ENCODE data around the gene CORO7.

Gene CORO7

DNA sequence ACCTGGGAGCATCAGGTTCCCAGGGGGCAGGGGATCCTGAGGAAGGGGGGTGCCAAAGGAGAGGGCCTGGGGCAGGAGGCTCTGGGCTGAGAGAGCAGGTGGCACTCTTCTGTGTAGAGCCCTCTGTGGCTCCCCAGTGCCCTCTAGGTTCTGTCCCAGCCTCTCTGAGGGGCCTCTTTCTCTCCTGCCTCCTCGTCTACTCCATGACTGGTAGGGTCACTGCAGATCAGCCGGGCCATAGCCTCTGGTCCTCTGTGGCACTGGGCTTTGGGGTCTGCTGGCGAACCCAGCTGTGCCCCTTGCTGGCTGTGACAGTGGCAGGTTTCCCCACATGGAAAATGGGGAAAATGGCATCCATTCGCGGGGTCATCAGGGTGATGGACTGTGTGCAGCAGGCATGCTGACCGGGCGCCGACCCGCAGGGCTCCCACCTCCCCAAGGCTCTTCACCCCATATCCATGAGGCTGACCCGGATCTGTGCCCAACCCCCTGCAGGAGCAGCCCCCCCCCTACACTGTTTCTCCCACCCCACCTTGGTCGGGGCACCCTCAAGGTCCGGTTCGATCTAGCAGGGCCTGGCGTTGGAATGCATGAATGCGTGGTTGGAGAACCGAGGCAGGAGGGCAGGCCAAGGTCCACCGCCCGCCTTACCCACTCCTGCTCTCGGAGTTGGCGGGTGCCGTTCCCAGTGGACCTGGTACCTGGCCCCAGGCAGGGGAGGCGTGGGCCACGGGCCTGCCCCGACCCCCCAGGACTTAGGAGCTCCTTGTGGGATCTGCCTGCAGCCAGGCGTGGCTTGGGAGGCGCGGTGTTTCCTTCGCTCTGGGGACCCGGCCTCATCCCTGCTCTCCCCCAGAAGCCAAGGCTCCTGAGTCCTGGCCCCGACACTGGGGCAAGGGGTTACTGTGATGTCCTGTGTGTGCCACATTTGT, 94.0 kb downstream of the CORO7 start:
- Mint-ChIP-seq H3K4me1 (peaks cover 10% of the 10 kb centered on the region), H3K27me3 (peaks cover 60% of the 10 kb centered on the region), H3K27ac (no peak overlapping the region), H3K36me3 (no peaks in the 10 kb centered on the region), H3K9me3 (no peaks in the 10 kb centered on the region), H3K4me3 (no peak overlapping the region)
- CTCF ChIA-PET = interaction anchor here (1.5 kb wide), 1 partner anchor 8 kb away, joined by 7 read pairs; no protein-coding TSS in a partner anchor
- no peak for DNase-seq

GRCh38 chr16:4321286-4322120, 94.9 kb downstream of the CORO7 start:
- peaks cover 61% of the 10 kb centered on the region for H3K27me3 Mint-ChIP-seq
- H3K4me1 Mint-ChIP-seq = peaks cover 10% of the 10 kb centered on the region
- CTCF ChIA-PET = interaction anchor here (1.5 kb wide), 1 partner anchor 9 kb away, joined by 7 read pairs; no protein-coding TSS in a partner anchor
- DNase-seq = no peak
- no peak overlapping the region for H3K27ac Mint-ChIP-seq
- no peak overlapping the region for H3K4me3 Mint-ChIP-seq
- no peaks in the 10 kb centered on the region for H3K36me3 Mint-ChIP-seq
- no peaks in the 10 kb centered on the region for H3K9me3 Mint-ChIP-seq

- DNase-seq = no peak
- Mint-ChIP-seq H3K36me3 (no peaks in the 10 kb centered on the region), H3K27me3 (peaks cover 58% of the 10 kb centered on the region), H3K4me1 (peaks cover 7% of the 10 kb centered on the region), H3K9me3 (no peaks in the 10 kb centered on the region), H3K27ac (no peak overlapping the region), H3K4me3 (no peak overlapping the region)
- CTCF ChIA-PET = interaction anchor here (1.0 to 1.5 kb wide), 2 partner anchors 10 to 11 kb away, joined by 3 to 7 read pairs; no protein-coding TSS in a partner anchor
These were observed 95.7 kb downstream of the CORO7 start for GRCh38 chr16:4320571-4321137.

- H3K36me3 Mint-ChIP-seq = no peaks in the 10 kb centered on the region
- peak; percentile 74 for DNase-seq
- peaks cover 11% of the 10 kb centered on the region for H3K4me1 Mint-ChIP-seq
- H3K9me3 Mint-ChIP-seq = no peaks in the 10 kb centered on the region
- H3K4me3 Mint-ChIP-seq = no peak overlapping the region
- H3K27ac Mint-ChIP-seq = no peak overlapping the region
- peaks cover 61% of the 10 kb centered on the region for H3K27me3 Mint-ChIP-seq
- CTCF ChIA-PET = interaction anchor here (0.8 to 1.9 kb wide), 3 partner anchors 10 to 83 kb away, joined by 3 to 5 read pairs (median 3); no protein-coding TSS in a partner anchor
These were observed 96.7 kb downstream of the CORO7 start for GRCh38 chr16:4319454-4320421.

GRCh38 chr16:4318967-4319366, 97.4 kb downstream of the CORO7 start:
- Mint-ChIP-seq H3K4me3 (no peak overlapping the region), H3K9me3 (no peaks in the 10 kb centered on the region), H3K4me1 (peaks cover 18% of the 10 kb centered on the region), H3K36me3 (no peaks in the 10 kb centered on the region), H3K27me3 (peaks cover 69% of the 10 kb centered on the region), H3K27ac (no peak overlapping the region)
- DNase-seq = no peak
- CTCF ChIA-PET = interaction anchor here (0.8 to 1.9 kb wide), 3 partner anchors 9 to 84 kb away, joined by 3 to 5 read pairs (median 4); no protein-coding TSS in a partner anchor

DNA sequence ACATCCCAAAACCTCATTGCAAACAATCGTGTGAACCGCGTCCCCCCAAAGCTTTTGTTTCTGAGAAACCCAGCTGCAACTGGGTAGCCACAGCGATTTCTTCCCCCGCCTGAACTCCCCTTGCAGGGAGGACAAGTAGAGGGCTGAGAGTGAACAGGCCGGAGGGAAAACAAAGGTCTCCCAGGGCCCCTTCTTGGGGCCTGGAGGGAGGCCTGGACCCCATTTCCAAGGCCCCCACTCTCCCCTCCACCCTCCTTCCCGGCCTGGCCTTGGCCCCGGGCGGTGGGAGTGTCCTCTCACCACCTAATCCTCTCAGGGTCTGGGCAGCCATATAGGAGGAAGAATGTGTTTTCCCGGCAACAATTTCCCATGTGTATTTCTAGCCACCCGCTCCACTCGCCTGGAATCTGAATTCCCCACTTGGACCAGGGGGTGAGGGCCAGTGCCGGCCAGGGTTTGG, 97.9 kb downstream of the CORO7 start:
- H3K27me3 Mint-ChIP-seq = peaks cover 74% of the 10 kb centered on the region
- CTCF ChIA-PET = interaction anchor here (1.4 to 1.9 kb wide), 2 partner anchors 8 to 13 kb away, joined by 4 to 5 read pairs; no protein-coding TSS in a partner anchor
- H3K9me3 Mint-ChIP-seq = no peaks in the 10 kb centered on the region
- H3K27ac Mint-ChIP-seq = no peak overlapping the region
- no peak overlapping the region for H3K4me3 Mint-ChIP-seq
- H3K36me3 Mint-ChIP-seq = no peaks in the 10 kb centered on the region
- no peak for DNase-seq
- H3K4me1 Mint-ChIP-seq = peaks cover 18% of the 10 kb centered on the region

GRCh38 chr16:4317532-4318450, 98.6 kb downstream of the CORO7 start:
- DNase-seq = no peak
- Mint-ChIP-seq H3K36me3 (no peaks in the 10 kb centered on the region), H3K4me3 (no peak overlapping the region), H3K27ac (no peak overlapping the region), H3K9me3 (no peaks in the 10 kb centered on the region), H3K27me3 (peaks cover 81% of the 10 kb centered on the region), H3K4me1 (peaks cover 18% of the 10 kb centered on the region)
- CTCF ChIA-PET = interaction anchor here (1.4 to 1.9 kb wide), 2 partner anchors 8 to 14 kb away, joined by 4 to 5 read pairs; no protein-coding TSS in a partner anchor

DNA sequence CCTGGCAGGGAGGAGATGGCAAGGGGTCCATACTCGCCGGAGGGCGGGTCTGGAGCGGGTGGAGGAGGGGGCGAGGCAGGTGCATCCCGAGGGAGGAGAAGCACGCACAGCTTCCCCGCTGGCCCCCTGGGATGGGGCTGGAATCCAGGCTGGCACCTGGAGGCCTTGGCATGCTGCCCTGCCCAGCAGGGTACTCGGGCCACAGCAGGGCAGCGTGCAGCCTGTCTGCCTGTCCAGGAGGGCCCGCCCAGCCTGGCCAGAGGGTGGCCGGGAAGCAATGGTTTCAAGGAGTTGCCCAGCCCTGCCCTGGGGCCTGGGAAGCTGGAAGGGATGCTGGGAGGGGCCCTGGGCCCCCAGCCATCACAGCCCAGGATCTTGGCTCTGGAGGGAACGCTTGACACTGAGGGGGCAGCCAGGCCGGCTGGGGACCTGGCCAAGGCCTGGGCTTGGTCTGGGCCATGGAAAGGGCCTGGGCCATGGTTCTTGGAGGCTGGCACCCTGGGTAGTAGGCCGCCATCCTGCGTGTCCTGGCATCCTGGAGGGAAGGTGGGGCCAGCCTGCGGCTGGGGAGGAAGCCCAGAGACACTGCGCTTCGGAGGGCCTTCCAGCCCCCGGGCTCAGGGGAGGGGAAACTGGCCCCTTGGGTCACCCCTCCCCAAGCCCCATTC, 99.4 kb downstream of the CORO7 start:
- CTCF ChIA-PET = interaction anchor here (0.6 kb wide), 1 partner anchor 220 kb away, joined by 3 read pairs; no protein-coding TSS in a partner anchor
- H3K4me1 Mint-ChIP-seq = peaks cover 18% of the 10 kb centered on the region
- no peak overlapping the region for H3K27ac Mint-ChIP-seq
- H3K9me3 Mint-ChIP-seq = no peaks in the 10 kb centered on the region
- no peaks in the 10 kb centered on the region for H3K36me3 Mint-ChIP-seq
- H3K4me3 Mint-ChIP-seq = peak overlapping the region; percentile 33
- H3K27me3 Mint-ChIP-seq = peaks cover 88% of the 10 kb centered on the region
- no peak for DNase-seq

DNA sequence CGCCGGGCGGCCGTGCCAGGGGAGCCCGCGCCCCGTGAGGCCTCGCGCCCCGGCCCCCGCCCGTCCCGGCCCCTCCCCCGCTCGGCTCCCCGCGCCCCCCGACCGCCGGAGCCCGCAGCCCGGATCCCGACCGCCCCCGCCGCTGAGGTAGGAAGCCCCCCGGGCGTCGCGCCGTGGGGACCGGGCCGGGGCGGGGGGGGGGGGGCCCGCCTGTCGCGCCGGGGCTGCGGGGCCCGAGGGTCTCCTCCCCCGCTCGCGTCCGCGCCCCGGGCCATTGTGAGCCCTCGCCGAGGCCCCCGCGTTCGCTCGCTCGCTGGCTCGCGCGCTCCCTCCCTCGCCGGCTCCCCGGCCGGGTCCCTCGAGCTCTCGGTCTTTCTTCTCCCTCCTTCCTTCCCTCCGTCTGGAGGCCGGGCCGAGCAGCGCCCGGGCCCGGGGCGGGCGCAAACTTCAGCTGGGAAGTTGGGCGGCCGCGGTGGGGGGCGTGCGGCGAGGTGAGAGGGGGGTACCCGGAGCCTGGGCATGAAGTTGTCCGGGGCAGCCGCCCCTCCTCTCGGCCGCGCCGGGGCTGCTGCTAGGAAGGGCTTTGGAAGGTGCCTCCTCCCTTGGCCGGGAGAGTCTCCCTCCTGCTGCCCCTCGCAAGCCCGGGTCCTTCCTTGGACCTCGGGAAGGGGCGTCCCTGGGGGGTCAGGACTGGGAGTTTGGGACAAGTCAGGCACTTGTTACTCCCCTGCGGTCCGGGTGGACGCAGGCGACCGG, 100.1 kb downstream of the CORO7 start:
- Mint-ChIP-seq H3K4me1 (peaks cover 18% of the 10 kb centered on the region), H3K9me3 (no peaks in the 10 kb centered on the region), H3K27me3 (peaks cover 92% of the 10 kb centered on the region), H3K27ac (no peak overlapping the region), H3K36me3 (no peaks in the 10 kb centered on the region), H3K4me3 (peak overlapping the region; percentile 33)
- CTCF ChIA-PET = interaction anchor here (0.6 to 0.8 kb wide), 2 partner anchors 12 to 220 kb away, joined by 3 to 4 read pairs; no protein-coding TSS in a partner anchor
- DNase-seq = no peak

GRCh38 chr16:4315186-4316107, 100.9 kb downstream of the CORO7 start, which contains the start of gene GLIS2:
Gene GLIS2, plus strand, starts transcription at chr16:4316067. Its CDS starts 16,214 bp downstream, at chr16:4332281.
- DNase-seq = peak; percentile 55
- Mint-ChIP-seq H3K4me3 (peak within 1 kb of the TSS; percentile 80), H3K27me3 (peaks cover 92% of the 10 kb centered on the region), H3K27ac (no peak within 1 kb of the TSS), H3K36me3 (no peaks in the 10 kb centered on the region), H3K9me3 (no peaks in the 10 kb centered on the region), H3K4me1 (peaks cover 18% of the 10 kb centered on the region)
- CTCF ChIA-PET = interaction anchor here (0.8 kb wide), 1 partner anchor 13 kb away, joined by 4 read pairs; no protein-coding TSS in a partner anchor

All from activated naive CD4-positive, alpha-beta T cell treated with anti-CD3 and anti-CD28 coated beads, Interleukin-2, amount 10 ng/mL, durations not matched to agents 7 days and 5 days (primary cell).